H9 (cell line): ENCODE measurements around the gene MAP3K20. TPM values are rescaled to one million over a fixed set of nuclear protein-coding genes. Genes with fewer than 3 reads are reported as not detected.

Source experiments
- DNase-seq: peaks from one replicate; pipeline ENCODE4 v3.0.0-alpha.2; 2017
- H2AFZ ChIP-seq: one replicate; pipeline ENCODE4 v1.6.1; 2013; ENCODE audit warnings: mild to moderate bottlenecking, low read length, control low read depth, moderate library complexity
- H2AK5ac ChIP-seq: 2 replicates; pipeline ENCODE4 v1.6.1; 2013; ENCODE audit warnings: low read length, control low read depth, mixed read lengths; ENCODE audit not compliant: insufficient read length
- H2BK120ac ChIP-seq: one replicate; pipeline ENCODE4 v1.6.1; 2013; ENCODE audit warnings: low read depth, mild to moderate bottlenecking, low read length, control low read depth, inconsistent platforms; ENCODE audit not compliant: poor library complexity, severe bottlenecking
- H2BK12ac ChIP-seq: 2 replicates; pipeline ENCODE4 v1.6.1; 2013; ENCODE audit warnings: low read length, control low read depth, mixed read lengths, low read depth; ENCODE audit not compliant: insufficient read length
- H2BK15ac ChIP-seq: 2 replicates; pipeline ENCODE4 v1.6.1; 2013; ENCODE audit warnings: low read depth, low read length, control low read depth
- H2BK20ac ChIP-seq: one replicate; pipeline ENCODE4 v1.6.1; 2013; ENCODE audit warnings: low read depth, mild to moderate bottlenecking, low read length, control low read depth, inconsistent platforms; ENCODE audit not compliant: poor library complexity, severe bottlenecking
- H2BK5ac ChIP-seq: 2 replicates; pipeline ENCODE4 v1.6.1; 2013; ENCODE audit warnings: low read length, control low read depth, mixed read lengths; ENCODE audit not compliant: insufficient read length
- H3K14ac ChIP-seq: 2 replicates; pipeline ENCODE4 v1.6.1; 2013; ENCODE audit warnings: low read length, control low read depth; ENCODE audit not compliant: insufficient read depth
- H3K18ac ChIP-seq: 2 replicates; pipeline ENCODE4 v1.6.1; 2013; ENCODE audit warnings: low read depth, mild to moderate bottlenecking, mixed read lengths, low read length, control low read depth; ENCODE audit not compliant: insufficient read length
- H3K23ac ChIP-seq: 2 replicates; pipeline ENCODE4 v1.6.1; 2013; ENCODE audit warnings: low read length, control low read depth, mixed read lengths, low read depth; ENCODE audit not compliant: insufficient read length
- H3K23me2 ChIP-seq: 2 replicates; pipeline ENCODE4 v1.6.1; 2013; ENCODE audit warnings: low read depth, mild to moderate bottlenecking, mixed read lengths, low read length, control low read depth; ENCODE audit not compliant: insufficient read length, poor library complexity, severe bottlenecking
- H3K27ac ChIP-seq: 2 replicates; pipeline ENCODE4 v1.5.1; 2013; ENCODE audit warnings: low read length, control low read depth, mixed read lengths, low read depth; ENCODE audit not compliant: insufficient read length
- H3K27me3 ChIP-seq: 2 replicates; pipeline ENCODE4 v1.6.1; 2013; ENCODE audit warnings: low read length, control low read depth, inconsistent platforms; ENCODE audit not compliant: insufficient read depth
- H3K4ac ChIP-seq: 2 replicates; pipeline ENCODE4 v1.6.1; 2013; ENCODE audit warnings: low read depth, mild to moderate bottlenecking, control low read depth, inconsistent platforms, low read length, moderate library complexity
- H3K4me1 ChIP-seq: 2 replicates; pipeline ENCODE4 v1.6.1; 2013; ENCODE audit warnings: low read length, control low read depth, inconsistent platforms; ENCODE audit not compliant: insufficient read depth
- H3K4me2 ChIP-seq: 2 replicates; pipeline ENCODE4 v1.6.1; 2013; ENCODE audit warnings: low read length, control low read depth, mixed read lengths; ENCODE audit not compliant: insufficient read length, insufficient read depth
- H3K56ac ChIP-seq: 2 replicates; pipeline ENCODE4 v1.6.1; 2013; ENCODE audit warnings: low read depth, mild to moderate bottlenecking, mixed read lengths, low read length, control low read depth; ENCODE audit not compliant: insufficient read length
- H3K79me1 ChIP-seq: 2 replicates; pipeline ENCODE4 v1.6.1; 2013; ENCODE audit warnings: low read depth, mild to moderate bottlenecking, moderate library complexity, low read length, control low read depth, inconsistent platforms; ENCODE audit not compliant: insufficient read depth, poor library complexity, severe bottlenecking
- H3K79me2 ChIP-seq: 2 replicates; pipeline ENCODE4 v1.6.1; 2013; ENCODE audit warnings: low read length, control low read depth, inconsistent platforms; ENCODE audit not compliant: insufficient read depth
- H3K9ac ChIP-seq: 2 replicates; pipeline ENCODE4 v1.6.1; 2013; ENCODE audit warnings: low read length, control low read depth, mixed read lengths; ENCODE audit not compliant: insufficient read length; ENCODE audit errors: extremely low read depth
- H3K9me3 ChIP-seq: one replicate; pipeline ENCODE4 v1.6.1; 2013; ENCODE audit warnings: low read depth, low read length, inconsistent platforms; ENCODE audit not compliant: control insufficient read depth
- H3T11ph ChIP-seq: one replicate; pipeline ENCODE4 v1.6.1; 2013; ENCODE audit warnings: mild to moderate bottlenecking, low read length, control low read depth, inconsistent platforms
- H4K20me1 ChIP-seq: one replicate; pipeline ENCODE4 v1.6.1; 2013; ENCODE audit not compliant: control insufficient read depth, insufficient read length, insufficient read depth
- H4K5ac ChIP-seq: 2 replicates; pipeline ENCODE4 v1.6.1; 2013; ENCODE audit warnings: low read depth, mild to moderate bottlenecking, mixed read lengths, low read length, control low read depth; ENCODE audit not compliant: insufficient read length
- H4K8ac ChIP-seq: replicated peaks from 2 replicates; pipeline ENCODE4 v1.6.1; 2013; ENCODE audit warnings: low read length, control low read depth, mixed read lengths, low read depth; ENCODE audit not compliant: insufficient read length
- H4K91ac ChIP-seq: 2 replicates; pipeline ENCODE4 v1.6.1; 2013; ENCODE audit warnings: low read depth, mild to moderate bottlenecking, moderate library complexity, mixed read lengths, low read length, control low read depth; ENCODE audit not compliant: insufficient read length
- H3K27ac Mint-ChIP-seq, 3 experiments: 2 replicates in 2 of 3; 3 replicates in 1 of 3; pipeline ENCODE4 v1.8.0; 2020 to 2021; ENCODE audit warnings: mixed read lengths in 3 of 3, mild to moderate bottlenecking in 1 of 3, moderate library complexity in 1 of 3
- H3K27me3 Mint-ChIP-seq: 2 replicates; pipeline ENCODE4 v1.8.0; 2021; ENCODE audit warnings: low read depth, mild to moderate bottlenecking, moderate library complexity, mixed read lengths
- H3K36me3 Mint-ChIP-seq, 3 experiments: 2 replicates in 2 of 3; 3 replicates in 1 of 3; pipeline ENCODE4 v1.8.0; 2020 to 2021; ENCODE audit warnings: low read depth in 3 of 3, mixed read lengths in 3 of 3; ENCODE audit not compliant: insufficient read depth in 1 of 3
- H3K4me1 Mint-ChIP-seq, 2 experiments: 2 replicates each; pipeline ENCODE4 v1.8.0; 2020; ENCODE audit warnings: mixed read lengths in 2 of 2
- H3K4me3 Mint-ChIP-seq, 2 experiments: 2 replicates in 1 of 2; 3 replicates in 1 of 2; pipeline ENCODE4 v1.8.0; 2020 to 2021; ENCODE audit warnings: mild to moderate bottlenecking in 2 of 2, mixed read lengths in 2 of 2, moderate library complexity in 1 of 2
- H3K9me3 Mint-ChIP-seq, 2 experiments: 2 replicates in 1 of 2; 3 replicates in 1 of 2; pipeline ENCODE4 v1.8.0; 2020; ENCODE audit warnings: mild to moderate bottlenecking in 2 of 2, mixed read lengths in 2 of 2, moderate library complexity in 1 of 2
- CTCF ChIP-seq: fragments of 200-600 bp; sonication (generic); conservative IDR thresholded peaks from 3 replicates; pipeline ENCODE4 v1.8.0; 2021; ENCODE audit warnings: antibody characterized with exemption, mild to moderate bottlenecking
- WGBS: extraction: QIAGEN DNeasy Blood & Tissue Kit; methylation state at CpG from one replicate; pipeline ENCODE4 v1.1.7; 2013; ENCODE audit warnings: missing lambda C conversion rate, low lambda C conversion rate, mixed read lengths; ENCODE audit not compliant: insufficient read length; ENCODE audit errors: extremely low coverage; 5-methylcytosine and 5-hydroxymethylcytosine counted together
- total RNA-seq: library from RNA; stranded (reverse); gene quantifications from 2 replicates; pipeline ENCODE4 v1.2.1, GENCODE V29; 2021

Gene MAP3K20
- total RNA-seq, 1 experiment from 2014 or later = 8.7 TPM

- Histone ChIP-seq H3K9me3 (no peaks in the 10 kb centered on the region), H2BK15ac (no peak overlapping the region), H3K4me1 (no peaks in the 10 kb centered on the region), H3K4ac (no peak overlapping the region), H2AK5ac (no peak overlapping the region), H4K8ac (no peak overlapping the region), H3T11ph (no peak overlapping the region), H3K9ac (no peak overlapping the region), H3K56ac (no peak overlapping the region), H4K5ac (no peak overlapping the region), H3K27ac (no peak overlapping the region), H4K20me1 (no peaks in the 10 kb centered on the region), H3K23me2 (no peaks in the 10 kb centered on the region), H3K79me1 (no peaks in the 10 kb centered on the region), H3K27me3 (no peaks in the 10 kb centered on the region), H2BK5ac (no peak overlapping the region), H3K23ac (no peak overlapping the region), H2BK12ac (no peak overlapping the region), H3K4me2 (no peak overlapping the region), H2AFZ (no peak overlapping the region), H3K14ac (no peak overlapping the region), H2BK120ac (no peak overlapping the region), H2BK20ac (no peak overlapping the region), H3K18ac (no peak overlapping the region), H3K79me2 (no peaks in the 10 kb centered on the region), H4K91ac (no peak overlapping the region)
- H3K4me1 Mint-ChIP-seq = peaks cover 23% of the 10 kb centered on the region in 2 experiments
- H3K4me3 Mint-ChIP-seq = no peak overlapping the region
- H3K27ac Mint-ChIP-seq = no peak overlapping the region; a peak in 3 of 7 replicates
- no peak for DNase-seq
- peaks cover 13 to 24% (median 18%) of the 10 kb centered on the region in 3 experiments for H3K36me3 Mint-ChIP-seq
- WGBS = no CpG with 5 or more reads among the region's 1 CpG
- TF ChIP-seq CTCF = no peak
- H3K27me3 Mint-ChIP-seq = no peaks in the 10 kb centered on the region
- peaks cover 12% of the 10 kb centered on the region in 2 experiments for H3K9me3 Mint-ChIP-seq
Measured at GRCh38 chr2:173231465-173231864, 155.8 kb downstream of the MAP3K20 start.
